Epithelial cell of proximal tubule (primary cell): Measurements from ENCODE around the gene RBFOX2. TPM values are rescaled to one million over a fixed set of nuclear protein-coding genes. Genes with fewer than 3 reads are reported as not detected.

Experiments used
- DNase-seq: peaks from one replicate; pipeline ENCODE4 v3.0.0-alpha.2; 2011; ENCODE audit warnings: low read depth
- H3K4me3 ChIP-seq: 2 replicates; pipeline ENCODE4 v1.5.1; 2011; ENCODE audit warnings: low read depth, mild to moderate bottlenecking, low read length
- CTCF ChIP-seq: conservative IDR thresholded peaks from 2 replicates; pipeline ENCODE4 v1.5.1; 2012; ENCODE audit warnings: low read depth, mild to moderate bottlenecking, low read length
- total RNA-seq: library from RNA; depleted of rRNA; stranded (reverse); fragments of >200 nt; gene quantifications from 2 replicates; pipeline ENCODE4 v1.2.3, GENCODE V29; 2015

RBFOX2 gene
- total RNA-seq, 1 donor from 2014 or later: 67.0 TPM

DNA sequence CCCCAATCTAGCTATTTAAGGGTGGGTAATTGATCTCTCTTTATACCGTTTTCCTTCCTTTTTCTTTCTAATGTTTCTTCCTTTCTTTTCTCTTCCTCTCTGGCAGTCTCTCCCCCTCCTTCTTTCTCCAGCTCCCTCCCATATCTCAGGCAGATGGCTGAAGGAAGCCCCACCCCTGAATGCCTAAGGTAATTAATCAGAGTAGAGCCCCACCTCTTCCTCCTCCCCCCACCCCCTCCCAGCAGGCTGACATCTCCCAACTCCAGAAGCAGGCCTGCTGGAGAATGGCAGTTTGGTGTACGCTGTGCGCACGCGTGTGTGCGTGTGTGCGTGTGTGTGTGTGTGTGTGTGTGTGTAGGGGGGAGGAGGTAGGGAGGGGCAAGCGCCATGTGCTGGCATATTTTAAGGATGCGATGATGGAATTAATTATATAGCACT is 188.3 kb downstream of the RBFOX2 start:
- no peak for TF ChIP-seq CTCF
- peak overlapping the region; percentile 67 for H3K4me3 ChIP-seq
- no peak for DNase-seq

- H3K4me3 ChIP-seq: peak overlapping the region; percentile 67
- no peak for TF ChIP-seq CTCF
- no peak for DNase-seq
These were observed 188.8 kb downstream of the RBFOX2 start for GRCh38 chr22:35839841-35840301.

DNA sequence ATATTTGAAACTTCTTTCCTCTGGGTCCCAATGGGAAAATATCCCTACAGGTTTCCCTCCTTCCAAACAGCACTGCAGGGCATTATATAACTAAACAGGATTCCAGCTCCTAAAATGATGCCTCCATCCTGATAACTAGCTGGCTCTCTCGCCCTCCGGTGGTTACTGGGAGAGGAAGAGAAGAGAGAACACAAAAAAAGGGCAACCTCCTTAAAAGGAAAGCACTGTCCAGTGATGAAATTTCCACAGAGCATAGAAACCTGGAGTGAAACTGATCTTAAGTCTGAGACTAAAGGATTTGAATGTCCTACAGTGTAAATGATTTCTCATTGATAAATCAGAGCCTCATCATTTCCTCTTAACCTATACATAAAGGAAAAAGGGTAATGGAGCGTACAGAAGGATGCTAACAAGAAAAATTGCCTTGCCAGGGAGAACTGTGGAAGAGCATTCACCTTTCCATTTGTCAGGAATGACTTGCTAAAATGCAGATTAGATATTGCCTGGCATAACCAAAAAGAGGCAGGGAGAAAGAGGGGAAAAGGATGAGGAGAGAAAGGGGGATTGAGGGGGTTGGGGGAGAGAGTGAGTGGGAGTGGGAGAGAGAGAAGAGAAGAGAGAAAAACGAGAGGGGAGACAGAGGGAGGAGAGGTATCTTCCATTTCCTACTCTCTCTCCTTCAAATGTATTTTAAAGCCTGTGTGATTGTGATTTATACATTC is 189.6 kb downstream of the RBFOX2 start:
- peak; percentile 57 for TF ChIP-seq CTCF
- H3K4me3 ChIP-seq: peak overlapping the region; percentile 67
- DNase-seq: no peak

DNA sequence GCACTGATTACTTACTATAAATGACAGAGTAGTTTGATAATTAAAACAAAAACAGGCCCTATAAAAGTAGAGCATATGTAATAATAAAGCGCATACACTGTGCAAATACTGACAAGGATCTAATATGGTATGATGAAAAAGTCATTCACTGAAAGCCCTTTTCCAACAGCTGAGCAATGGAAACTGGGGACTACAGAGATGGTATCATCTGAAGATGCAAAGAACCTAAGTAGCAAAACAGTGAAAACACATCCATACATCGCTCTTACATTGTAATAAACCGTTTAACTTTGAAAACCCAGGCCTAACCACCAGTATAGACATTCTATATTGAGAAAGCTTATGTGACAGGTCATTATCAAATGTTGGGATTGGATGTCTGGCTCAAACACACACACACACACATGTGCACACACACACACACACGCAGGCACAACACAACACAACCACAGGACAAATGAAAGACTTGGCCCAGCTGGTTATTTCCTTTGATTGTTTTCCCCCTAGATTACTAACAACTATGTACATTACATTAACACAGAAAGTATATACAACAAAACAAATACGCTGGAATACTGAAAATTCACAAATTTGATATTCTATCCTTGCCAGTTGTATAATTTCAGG is 191.4 kb downstream of the RBFOX2 start:
- peak overlapping the region; percentile 67 for H3K4me3 ChIP-seq
- DNase-seq: no peak
- TF ChIP-seq CTCF: no peak

DNA sequence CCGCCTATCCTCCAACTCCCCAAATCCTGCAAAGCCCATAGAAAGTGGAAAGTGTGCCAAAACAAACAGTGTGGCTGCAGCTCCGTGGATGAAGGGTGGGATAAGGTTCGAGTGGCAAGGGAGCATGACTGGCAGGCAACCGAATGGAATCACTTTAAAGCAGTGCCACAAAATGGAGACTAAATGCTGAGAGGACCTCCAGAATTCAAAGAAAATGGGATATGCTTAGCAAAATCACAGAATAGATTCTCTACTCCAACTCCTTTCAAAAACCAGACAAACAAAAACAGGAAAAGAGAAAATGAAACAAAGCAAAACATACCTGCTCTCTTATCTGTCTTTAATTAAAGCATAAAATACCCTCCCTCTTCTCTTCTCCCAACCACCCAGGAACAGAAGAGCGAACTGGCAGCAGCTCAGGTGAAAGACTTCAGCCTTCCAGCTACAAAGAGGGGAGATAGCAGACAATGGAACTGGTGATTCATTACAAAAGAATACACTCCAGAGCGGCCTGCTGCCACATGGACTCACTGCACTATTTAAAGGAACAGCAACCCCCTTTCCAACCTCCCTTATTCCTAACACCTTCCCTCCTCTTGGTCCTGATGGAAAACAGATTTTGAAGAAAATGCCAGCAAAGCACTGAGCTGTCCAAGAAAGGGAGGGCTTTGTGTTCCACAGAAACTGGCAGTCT is 192.5 kb downstream of the RBFOX2 start:
- peak overlapping the region; percentile 56 for H3K4me3 ChIP-seq
- TF ChIP-seq CTCF: no peak
- no peak for DNase-seq

DNA sequence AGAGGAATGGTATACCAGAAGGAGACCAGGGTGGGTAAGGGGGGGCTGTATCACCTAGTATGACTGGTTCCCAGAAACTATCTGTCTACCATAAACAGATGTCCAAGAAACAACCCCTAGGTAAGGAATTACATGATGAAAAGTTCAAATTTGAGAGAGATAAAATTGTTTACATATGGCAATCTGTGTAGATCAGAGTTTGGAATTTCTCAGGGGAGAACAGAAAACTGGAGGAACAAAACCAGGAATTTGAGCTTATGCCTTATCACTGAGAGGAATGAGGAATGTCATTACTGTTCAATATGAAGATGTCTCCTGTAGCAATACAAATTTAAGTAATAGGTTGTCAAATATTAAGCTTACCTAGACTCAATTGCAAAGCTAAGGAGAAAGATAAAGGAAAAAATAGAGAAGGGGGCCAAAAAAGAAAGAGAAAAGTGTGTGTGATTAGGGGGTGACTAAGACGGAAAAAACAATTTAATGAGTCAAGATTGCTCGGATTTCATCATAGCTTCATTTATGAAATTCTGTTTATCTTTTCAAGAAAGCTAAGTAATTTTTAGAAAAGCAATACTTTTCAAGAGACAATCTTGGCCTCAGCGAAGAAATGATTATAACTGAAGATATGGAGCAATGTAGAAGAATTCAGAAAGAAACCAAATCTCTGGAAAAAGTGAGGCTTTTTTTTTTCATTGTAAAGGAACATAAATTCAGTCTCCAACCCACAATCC is 193.2 kb downstream of the RBFOX2 start:
- no peak for DNase-seq

More for the DNA sequence above, 193.2 kb downstream of the RBFOX2 start:
- H3K4me3 ChIP-seq: peak overlapping the region; percentile 56
- no peak for TF ChIP-seq CTCF
